GM23248 (cell line): ENCODE data around the gene GEMIN2.
"Not testable (repeated sequence)": the region's sequence is repeated elsewhere in the genome, so short reads cannot be mapped to it uniquely, and the experiment has no call there.

Experiments
- EZH2 ChIP-seq: fragments of 200-600 bp; sonication (generic); IDR thresholded peaks from 2 replicates; pipeline ENCODE4 v1.6.1; 2018; ENCODE audit warnings: antibody characterized with exemption, mild to moderate bottlenecking; ENCODE audit not compliant: insufficient read depth, poor library complexity, severe bottlenecking
- EZH2phosphoT487 ChIP-seq: fragments of 200-600 bp; sonication (generic); IDR thresholded peaks from 2 replicates; pipeline ENCODE4 v1.6.1; 2018; ENCODE audit warnings: antibody characterized with exemption, moderate library complexity, mild to moderate bottlenecking, low read depth; ENCODE audit not compliant: insufficient read depth

DNA sequence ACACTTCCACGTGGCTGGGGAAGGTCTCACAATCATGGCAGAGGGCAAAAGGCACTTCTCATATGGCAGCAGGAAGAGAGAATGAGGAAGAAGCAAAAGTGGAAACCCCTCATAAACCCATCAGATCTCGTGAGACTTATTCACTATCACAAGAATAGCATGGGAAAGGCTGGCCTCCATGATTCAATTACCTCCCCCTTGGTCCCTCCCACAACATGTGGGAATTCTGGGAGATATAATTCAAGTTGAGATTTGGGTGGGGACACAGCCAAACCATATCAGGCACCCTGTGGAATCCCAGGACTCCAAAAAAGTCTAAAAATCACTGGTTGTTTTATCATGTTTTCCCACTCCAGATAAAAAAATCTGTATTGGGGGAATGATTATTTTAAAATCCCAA lies 29.1 kb downstream of the GEMIN2 start:
- TF ChIP-seq EZH2, EZH2phosphoT487: not testable (repeated sequence)
